Small intestine (tissue), 16 donors: ENCODE results near the gene TRNP1. TPM values are rescaled to one million over a fixed set of nuclear protein-coding genes. Genes with fewer than 3 reads are reported as not detected.
A peak's percentile ranks its signal among the peaks of the same experiment; 100 is the strongest.
"Not testable (repeated sequence)": the region's sequence is repeated elsewhere in the genome, so short reads cannot be mapped to it uniquely, and the experiment has no call there.

Experiments used
- DNase-seq, 2 donors: peaks; one replicate each; pipeline versions ENCODE4 v3.0.0 to v3.0.0-alpha.2; 2013
- FAIRE-seq: peaks from 2 replicates; lab custom pipeline; 2012; peaks lifted over from hg19 to GRCh38; lab: Jason Lieb, UNC
- H3K27ac ChIP-seq, 3 donors: one replicate each; pipeline ENCODE4 v1.5.1; 2013; ENCODE audit warnings: low read length in 2 of 3, mild to moderate bottlenecking in 2 of 3, control low read depth in 1 of 3, inconsistent platforms in 1 of 3, low read depth in 1 of 3, moderate library complexity in 1 of 3
- H3K27me3 ChIP-seq, 3 donors: one replicate each; pipeline ENCODE4 v1.6.1; 2013; ENCODE audit warnings: low read length in 3 of 3, inconsistent platforms in 1 of 3; ENCODE audit not compliant: control insufficient read depth in 3 of 3, insufficient read depth in 3 of 3
- H3K36me3 ChIP-seq, 3 donors: one replicate each; pipeline ENCODE4 v1.6.1; 2013; ENCODE audit warnings: low read length in 3 of 3, inconsistent platforms in 1 of 3, low read depth in 1 of 3, mild to moderate bottlenecking in 1 of 3, moderate library complexity in 1 of 3; ENCODE audit not compliant: control insufficient read depth in 3 of 3, insufficient read depth in 2 of 3
- H3K4me1 ChIP-seq, 3 donors: one replicate each; pipeline ENCODE4 v1.6.1; 2013; ENCODE audit warnings: low read length in 2 of 3, inconsistent platforms in 1 of 3, low read depth in 1 of 3, mild to moderate bottlenecking in 1 of 3, moderate library complexity in 1 of 3; ENCODE audit not compliant: control insufficient read depth in 3 of 3, insufficient read depth in 2 of 3
- H3K4me3 ChIP-seq, 3 donors: one replicate each; pipeline ENCODE4 v1.5.1; 2013; ENCODE audit warnings: low read length in 3 of 3, control low read depth in 1 of 3, inconsistent platforms in 1 of 3, low read depth in 1 of 3, mild to moderate bottlenecking in 1 of 3, moderate library complexity in 1 of 3
- H3K9me3 ChIP-seq, 2 donors: one replicate each; pipeline ENCODE4 v1.6.1; 2013; ENCODE audit warnings: low read depth in 1 of 2, low read length in 1 of 2; ENCODE audit not compliant: control insufficient read depth in 2 of 2, insufficient read depth in 1 of 2
- WGBS, 3 donors: extraction: QIAGEN DNeasy Blood & Tissue Kit; methylation state at CpG; one replicate each; pipeline ENCODE4 v1.1.7; 2013; 5-methylcytosine and 5-hydroxymethylcytosine counted together
- long read RNA-seq, 10 donors: transcript quantifications; one replicate each; lab custom pipeline, GENCODE V29; 2026
- polyA plus RNA-seq, 4 donors: library from polyadenylated mRNA; stranded (reverse) in 3 of 4; unstranded in 1 of 4; fragments of 200-250 nt in 3 of 4; fragments of 120-200 nt in 1 of 4; gene quantifications; one replicate each; pipeline versions ENCODE4 v1.2.1 to v1.2.3, GENCODE V29; 2013
- donor health status: healthy with polysubstance abuse.
- donor health status: control.
- donor health status: control.
- donor health status: Bipolar disorder and iron deficiency.
- donor health status: healthy.

The TRNP1 gene
- 10 to 100 TPM in 3 of 4 donors, 1 to 10 TPM in 1; 4.6 to 15.6 (median 11.8) TPM for polyA plus RNA-seq
- long read RNA-seq, donor 1: 0 reads
- long read RNA-seq, donor 2, transcript TRNP1-201 (2 exons, 1,958 nt): major isoform, 10 of 18 reads
- long read RNA-seq, donor 2, partial matches to known transcripts: 6 of 18 reads
- long read RNA-seq, donor 2, other reads (novel, unspliced or antisense): 0 of 18 reads
- long read RNA-seq, donor 3, transcript TRNP1-201 (2 exons, 1,958 nt): major isoform, 11 of 11 reads
- long read RNA-seq, donor 3, partial matches to known transcripts: 0 of 11 reads
- long read RNA-seq, donor 3, other reads (novel, unspliced or antisense): 0 of 11 reads
- long read RNA-seq, donor 4: 0 reads
- long read RNA-seq, donor 5, transcript TRNP1-201 (2 exons, 1,958 nt): major isoform, 5 of 7 reads
- long read RNA-seq, donor 5, partial matches to known transcripts: 0 of 7 reads
- long read RNA-seq, donor 5, other reads (novel, unspliced or antisense): 0 of 7 reads
- long read RNA-seq, donor 6, partial matches to known transcripts: 0 of 2 reads
- long read RNA-seq, donor 6, other reads (novel, unspliced or antisense): 0 of 2 reads
- long read RNA-seq, donor 7: 0 reads
- long read RNA-seq, donor 8, partial matches to known transcripts: 0 of 1 reads
- long read RNA-seq, donor 8, other reads (novel, unspliced or antisense): 0 of 1 reads
- long read RNA-seq, donor 9, partial matches to known transcripts: 0 of 2 reads
- long read RNA-seq, donor 9, other reads (novel, unspliced or antisense): 0 of 2 reads
- long read RNA-seq, donor 10, transcript TRNP1-201 (2 exons, 1,958 nt): major isoform, 12 of 19 reads
- long read RNA-seq, donor 10, partial matches to known transcripts: 7 of 19 reads
- long read RNA-seq, donor 10, other reads (novel, unspliced or antisense): 0 of 19 reads

- WGBS, 3 donors: 1% methylated on average over 28 to 59 of the region's 61 CpGs
- no peak for FAIRE-seq
- peaks cover 3 to 24% (median 16%) of the 10 kb centered on the region in 3 donors for H3K27me3 ChIP-seq
- peaks cover 8 to 56% (median 17%) of the 10 kb centered on the region in 3 donors for H3K4me1 ChIP-seq
- peaks cover 0 to 10% (median 0%) of the 10 kb centered on the region in 3 donors for H3K36me3 ChIP-seq
- no peaks in the 10 kb centered on the region for H3K9me3 ChIP-seq
- peak in 1 of 2 donors; percentile 69 for DNase-seq
- H3K27ac ChIP-seq: peak within 1 kb of the TSS in 1 of 3 donors; percentile 55
- H3K4me3 ChIP-seq: peak within 1 kb of the TSS; percentile 48 to 66 (median 62)
These were observed at the start of gene TRNP1 for GRCh38 chr1:26993237-26994019. Gene TRNP1 (plus strand): TSS chr1:26993692. CDS start chr1:26993787, 95 bp downstream.

GRCh38 chr1:26945138-26945537 lies 48.4 kb upstream of the TRNP1 start:
- H3K9me3 ChIP-seq: no peaks in the 10 kb centered on the region
- H3K4me1 ChIP-seq: peaks cover 0 to 36% (median 0%) of the 10 kb centered on the region in 3 donors
- WGBS, 3 donors: 11 to 46% (median 29%) methylated on average over 2 of the region's 2 CpGs
- no peak for DNase-seq
- no peak overlapping the region for H3K4me3 ChIP-seq
- H3K27ac ChIP-seq: peak overlapping the region; percentile 48 to 65 (median 49)
- no peak for FAIRE-seq
- peaks cover 14 to 92% (median 24%) of the 10 kb centered on the region in 3 donors for H3K36me3 ChIP-seq
- no peaks in the 10 kb centered on the region for H3K27me3 ChIP-seq

- H3K27ac ChIP-seq: peak overlapping the region; percentile 65 to 78 (median 73)
- DNase-seq: peak; percentile 93 to 96
- H3K36me3 ChIP-seq: peaks cover 14 to 94% (median 24%) of the 10 kb centered on the region in 3 donors
- H3K9me3 ChIP-seq: no peaks in the 10 kb centered on the region
- no peak overlapping the region for H3K4me3 ChIP-seq
- no peaks in the 10 kb centered on the region for H3K27me3 ChIP-seq
- H3K4me1 ChIP-seq: peaks cover 0 to 42% (median 0%) of the 10 kb centered on the region in 3 donors
- 22 to 56% (median 23%) methylated on average over 8 of the region's 8 CpGs for WGBS, 3 donors
- FAIRE-seq: no peak
These were observed 47.8 kb upstream of the TRNP1 start for GRCh38 chr1:26945728-26946127.

GRCh38 chr1:26946270-26946669 lies 47.2 kb upstream of the TRNP1 start:
- DNase-seq: peak; percentile 62 to 66
- 22 to 67% (median 37%) methylated on average over 4 of the region's 4 CpGs for WGBS, 3 donors
- no peak for FAIRE-seq
- Histone ChIP-seq H3K27me3 (no peaks in the 10 kb centered on the region), H3K27ac (peak overlapping the region; percentile 65 to 78 (median 73)), H3K4me3 (no peak overlapping the region), H3K4me1 (peaks cover 0 to 47% (median 0%) of the 10 kb centered on the region in 3 donors), H3K36me3 (peaks cover 14 to 96% (median 24%) of the 10 kb centered on the region in 3 donors), H3K9me3 (no peaks in the 10 kb centered on the region)

GRCh38 chr1:26948725-26949057 lies 44.8 kb upstream of the TRNP1 start:
- FAIRE-seq, H3K4me3 ChIP-seq, H3K27ac ChIP-seq: not testable (repeated sequence)

GRCh38 chr1:26949266-26949925 lies 44.1 kb upstream of the TRNP1 start:
- Histone ChIP-seq H3K9me3 (no peaks in the 10 kb centered on the region), H3K27ac (peak overlapping the region in 1 of 3 donors; percentile 66), H3K36me3 (peaks cover 4 to 88% (median 13%) of the 10 kb centered on the region in 3 donors), H3K4me3 (no peak overlapping the region), H3K27me3 (no peaks in the 10 kb centered on the region), H3K4me1 (peaks cover 0 to 47% (median 0%) of the 10 kb centered on the region in 3 donors)
- 78 to 100% (median 94%) methylated on average over 1 of the region's 1 CpG for WGBS, 3 donors
- DNase-seq (no peak), FAIRE-seq (no peak)

More at GRCh38 chr1:26948725-26949057, 44.8 kb upstream of the TRNP1 start:
- DNase-seq, H3K9me3 ChIP-seq, H3K27me3 ChIP-seq: not testable (repeated sequence)
- Histone ChIP-seq H3K36me3 (peaks cover 5 to 90% (median 13%) of the 10 kb centered on the region in 3 donors), H3K4me1 (peaks cover 0 to 50% (median 0%) of the 10 kb centered on the region in 3 donors)
- WGBS, 3 donors: 86 to 91% (median 87%) methylated on average over 16 of the region's 16 CpGs

GRCh38 chr1:26949926-26950319 lies 43.6 kb upstream of the TRNP1 start:
- Histone ChIP-seq H3K36me3 (peaks cover 4 to 85% (median 13%) of the 10 kb centered on the region in 3 donors), H3K4me3 (no peak overlapping the region), H3K27ac (peak overlapping the region in 1 of 3 donors; percentile 66), H3K27me3 (no peaks in the 10 kb centered on the region), H3K4me1 (peaks cover 0 to 43% (median 0%) of the 10 kb centered on the region in 3 donors), H3K9me3 (no peaks in the 10 kb centered on the region)
- no peak for FAIRE-seq
- 15 to 45% (median 20%) methylated on average over 3 of the region's 3 CpGs for WGBS, 3 donors
- DNase-seq: peak; percentile 24 to 54
